Activated CD8-positive, alpha-beta T cell treated with anti-CD3 and anti-CD28 coated beads for 36 hours (primary cell): ENCODE results near the gene RECQL5. TPM values are rescaled to one million over a fixed set of nuclear protein-coding genes. Genes with fewer than 3 reads are reported as not detected.

Experiments used
- ATAC-seq: fragments of 200-7000 bp; cut with Tn5 transposase; one replicate; pipeline ENCODE4 v1.10.0; 2021; ENCODE audit warnings: mild to moderate bottlenecking, moderate library complexity
- CTCF ChIA-PET: fragments of 350-600 bp; sonication (Branson Sonifier 250); formaldehyde crosslinking; loops from one replicate; lab custom pipeline; 2021; ENCODE audit warnings: antibody characterized with exemption; lab: Charles Lee
- POLR2A ChIA-PET: fragments of 350-600 bp; sonication (Branson Sonifier 250); formaldehyde crosslinking; loops from one replicate; lab custom pipeline; 2021; ENCODE audit warnings: antibody characterized with exemption; lab: Charles Lee
- DNase-seq: peaks from one replicate; pipeline ENCODE4 v3.0.0-alpha.2; 2020
- H3K27ac Mint-ChIP-seq: one replicate; pipeline ENCODE4 v1.8.0; 2021; ENCODE audit warnings: mild to moderate bottlenecking, mixed read lengths
- H3K27me3 Mint-ChIP-seq: one replicate; pipeline ENCODE4 v1.8.0; 2021; ENCODE audit warnings: mixed read lengths
- H3K36me3 Mint-ChIP-seq: one replicate; pipeline ENCODE4 v1.8.0; 2021; ENCODE audit warnings: low read depth, mixed read lengths
- H3K4me1 Mint-ChIP-seq: one replicate; pipeline ENCODE4 v1.8.0; 2021; ENCODE audit warnings: low read depth, mixed read lengths
- H3K4me3 Mint-ChIP-seq: one replicate; pipeline ENCODE4 v1.8.0; 2021; ENCODE audit warnings: mild to moderate bottlenecking, moderate library complexity, mixed read lengths
- H3K9me3 Mint-ChIP-seq: one replicate; pipeline ENCODE4 v1.8.0; 2021; ENCODE audit warnings: mixed read lengths
- intact Hi-C: fragments of 100-400 bp; cut with micrococcal nuclease; formaldehyde crosslinking; loops from one replicate; pipeline ENCODE4 v1.10.0; 2022
- total RNA-seq, 2 experiments: library from RNA; stranded (reverse); gene quantifications; one replicate each; pipeline ENCODE4 v1.2.3, GENCODE V29; 2021
- TF ChIP-seq, protein P1 (sequence below): fragments of 200-600 bp; IDR thresholded peaks from one replicate; pipeline ENCODE4 v1.8.0; 2022; ENCODE audit warnings: antibody characterized with exemption, mild to moderate bottlenecking

The RECQL5 gene
- total RNA-seq, 2 experiments from 2014 or later: 33.3 to 34.2 TPM

DNA sequence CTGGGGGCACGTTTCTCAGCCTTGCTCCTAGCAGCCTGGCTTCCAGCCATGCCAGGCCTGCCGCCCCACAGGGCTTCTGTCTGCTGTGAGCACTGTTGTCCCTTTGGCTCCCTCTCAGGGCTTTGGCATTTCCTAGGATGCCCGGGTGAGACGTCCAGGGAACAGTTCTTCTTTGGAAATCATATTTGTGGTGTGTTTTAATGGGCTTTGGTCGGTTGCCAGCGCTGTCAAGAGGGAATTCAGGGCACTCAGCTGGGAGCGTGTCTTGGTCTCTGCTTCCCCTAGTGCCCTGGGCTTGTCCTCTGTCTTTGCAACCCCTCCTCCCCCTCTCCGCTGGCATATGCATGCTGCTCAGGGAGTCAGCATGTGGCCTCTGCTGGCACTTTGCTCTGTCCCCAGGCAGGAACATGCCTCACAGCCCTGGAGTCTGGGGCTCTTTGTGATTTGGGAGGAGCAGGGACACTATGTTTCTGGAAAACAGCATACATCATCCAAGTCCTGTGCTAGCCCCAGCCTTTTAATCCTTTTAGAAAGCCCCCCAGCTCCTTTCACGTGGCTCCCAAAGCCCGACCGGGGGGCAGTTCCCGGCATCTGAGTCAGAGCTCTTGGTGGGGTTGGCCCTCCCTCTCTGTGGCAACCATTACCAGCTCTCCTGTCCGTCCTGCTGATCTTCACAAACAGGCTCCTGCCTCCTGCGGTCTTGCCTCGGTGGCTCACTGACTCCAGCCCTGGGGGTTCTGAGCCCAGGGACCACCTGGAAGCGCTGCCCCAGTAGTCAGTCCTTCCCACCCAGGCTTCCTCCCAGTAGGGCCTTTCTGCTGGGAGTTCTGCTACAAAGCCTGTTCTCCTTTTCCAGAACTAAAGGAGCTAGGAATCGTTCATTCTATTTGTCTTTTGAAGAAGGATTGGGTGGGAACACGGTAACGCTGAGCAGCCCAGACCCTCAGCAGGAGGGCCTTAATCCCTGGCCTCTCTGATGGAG is 26.8 kb upstream of the RECQL5 start:
- Mint-ChIP-seq H3K4me1 (peaks cover 34% of the 10 kb centered on the region), H3K4me3 (no peak overlapping the region), H3K9me3 (no peaks in the 10 kb centered on the region), H3K36me3 (peaks cover 36% of the 10 kb centered on the region), H3K27me3 (no peaks in the 10 kb centered on the region), H3K27ac (no peak overlapping the region)
- DNase-seq (no peak), ATAC-seq (no peak)
- ChIA-PET CTCF (interaction anchor here (0.8 to 25.7 kb wide), 3 partner anchors 11 to 54 kb away, joined by 3 to 347 read pairs (median 3); no protein-coding TSS in a partner anchor), POLR2A (no interaction called here)
- intact Hi-C loops: no loop called here
- TF ChIP-seq, protein P1, sequence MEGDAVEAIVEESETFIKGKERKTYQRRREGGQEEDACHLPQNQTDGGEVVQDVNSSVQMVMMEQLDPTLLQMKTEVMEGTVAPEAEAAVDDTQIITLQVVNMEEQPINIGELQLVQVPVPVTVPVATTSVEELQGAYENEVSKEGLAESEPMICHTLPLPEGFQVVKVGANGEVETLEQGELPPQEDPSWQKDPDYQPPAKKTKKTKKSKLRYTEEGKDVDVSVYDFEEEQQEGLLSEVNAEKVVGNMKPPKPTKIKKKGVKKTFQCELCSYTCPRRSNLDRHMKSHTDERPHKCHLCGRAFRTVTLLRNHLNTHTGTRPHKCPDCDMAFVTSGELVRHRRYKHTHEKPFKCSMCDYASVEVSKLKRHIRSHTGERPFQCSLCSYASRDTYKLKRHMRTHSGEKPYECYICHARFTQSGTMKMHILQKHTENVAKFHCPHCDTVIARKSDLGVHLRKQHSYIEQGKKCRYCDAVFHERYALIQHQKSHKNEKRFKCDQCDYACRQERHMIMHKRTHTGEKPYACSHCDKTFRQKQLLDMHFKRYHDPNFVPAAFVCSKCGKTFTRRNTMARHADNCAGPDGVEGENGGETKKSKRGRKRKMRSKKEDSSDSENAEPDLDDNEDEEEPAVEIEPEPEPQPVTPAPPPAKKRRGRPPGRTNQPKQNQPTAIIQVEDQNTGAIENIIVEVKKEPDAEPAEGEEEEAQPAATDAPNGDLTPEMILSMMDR: no peak

DNA sequence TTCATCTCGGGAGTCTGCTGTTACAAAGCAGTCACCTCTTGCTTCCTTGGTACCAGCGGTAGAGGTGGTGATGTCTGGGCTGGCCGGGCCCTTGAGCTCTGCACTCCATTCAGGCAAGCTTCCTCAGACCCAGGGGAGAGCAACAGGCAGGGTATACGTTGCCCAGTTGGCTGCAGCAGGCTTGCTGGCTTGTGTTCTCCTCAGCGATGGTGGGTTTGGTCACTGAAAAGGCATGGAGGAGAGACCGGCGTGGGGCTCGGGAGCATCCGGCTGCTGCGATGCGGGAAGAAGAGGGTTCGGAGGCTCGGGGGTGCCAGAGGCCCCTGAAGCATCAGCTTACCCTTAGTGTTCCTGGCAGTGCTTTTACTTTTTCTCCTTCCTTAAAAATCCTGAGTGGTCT is 26.0 kb upstream of the RECQL5 start:
- Mint-ChIP-seq H3K9me3 (no peaks in the 10 kb centered on the region), H3K27ac (no peak overlapping the region), H3K4me1 (peaks cover 42% of the 10 kb centered on the region), H3K4me3 (no peak overlapping the region), H3K36me3 (peaks cover 41% of the 10 kb centered on the region), H3K27me3 (no peaks in the 10 kb centered on the region)
- no peak for ATAC-seq
- TF ChIP-seq, protein P1: no peak
- CTCF ChIA-PET: interaction anchor here (0.8 to 25.7 kb wide), 2 partner anchors 41 to 55 kb away, joined by 3 to 347 read pairs; no protein-coding TSS in a partner anchor
- POLR2A ChIA-PET: interaction anchor here (1.6 kb wide), 1 partner anchor 11 kb away, joined by 5 read pairs; no protein-coding TSS in a partner anchor
- DNase-seq: no peak
- intact Hi-C loops: no loop called here

DNA sequence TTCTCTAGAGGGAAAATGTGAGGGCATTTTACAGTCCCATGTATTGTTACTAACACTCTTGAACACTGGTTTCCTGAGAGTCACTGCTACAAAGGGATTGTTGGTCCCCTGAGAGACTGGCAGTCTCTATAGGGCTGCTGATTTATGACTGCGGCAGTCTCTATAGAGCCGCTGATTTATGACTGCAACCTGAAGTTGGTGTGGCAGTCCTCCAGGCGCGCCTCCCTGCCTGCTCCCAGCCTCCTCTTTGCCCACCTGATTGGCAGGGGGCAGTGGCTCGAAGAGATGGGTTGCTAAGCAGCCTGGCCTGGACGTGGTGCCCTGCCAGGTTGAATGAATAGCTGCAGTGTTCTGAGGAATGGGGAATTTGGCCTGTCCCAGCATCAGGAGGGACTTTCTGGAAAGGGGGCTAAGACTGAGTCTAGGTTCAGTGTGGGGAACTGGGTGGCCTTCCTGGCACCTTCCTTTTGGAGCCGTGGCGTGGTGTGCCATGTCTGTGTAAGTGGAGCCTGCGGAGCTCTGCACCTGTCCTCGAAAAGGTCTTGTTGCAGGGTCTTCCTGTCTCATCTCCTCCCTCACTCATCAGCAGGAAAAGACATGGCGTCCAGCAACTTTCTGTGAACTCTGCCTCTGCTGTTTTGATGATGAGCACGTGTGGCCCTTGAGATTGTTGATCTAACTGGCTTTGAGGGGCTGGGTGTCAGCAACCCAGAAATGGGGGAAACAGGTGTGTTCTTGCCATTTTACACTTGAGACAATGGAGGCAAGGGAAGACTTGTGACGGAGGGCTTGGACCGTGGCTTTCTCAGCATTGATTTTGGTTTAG is 25.1 kb upstream of the RECQL5 start:
- ChIA-PET POLR2A (interaction anchor here (0.6 to 1.6 kb wide), 3 partner anchors 10 to 469 kb away, joined by 3 to 5 read pairs (median 4); no protein-coding TSS in a partner anchor), CTCF (interaction anchor here (1.6 to 25.7 kb wide), 3 partner anchors 56 to 62 kb away, joined by 6 to 347 read pairs (median 7); partner anchors contain the start of gene SMIM5)
- H3K4me1 Mint-ChIP-seq: peaks cover 49% of the 10 kb centered on the region
- ATAC-seq (peak; percentile 15), DNase-seq (no peak)
- intact Hi-C loops: no loop called here
- H3K9me3 Mint-ChIP-seq: no peaks in the 10 kb centered on the region
- TF ChIP-seq, protein P1: no peak
- peaks cover 48% of the 10 kb centered on the region for H3K36me3 Mint-ChIP-seq
- no peak overlapping the region for H3K4me3 Mint-ChIP-seq
- H3K27me3 Mint-ChIP-seq: no peaks in the 10 kb centered on the region
- H3K27ac Mint-ChIP-seq: peak overlapping the region; percentile 80

DNA sequence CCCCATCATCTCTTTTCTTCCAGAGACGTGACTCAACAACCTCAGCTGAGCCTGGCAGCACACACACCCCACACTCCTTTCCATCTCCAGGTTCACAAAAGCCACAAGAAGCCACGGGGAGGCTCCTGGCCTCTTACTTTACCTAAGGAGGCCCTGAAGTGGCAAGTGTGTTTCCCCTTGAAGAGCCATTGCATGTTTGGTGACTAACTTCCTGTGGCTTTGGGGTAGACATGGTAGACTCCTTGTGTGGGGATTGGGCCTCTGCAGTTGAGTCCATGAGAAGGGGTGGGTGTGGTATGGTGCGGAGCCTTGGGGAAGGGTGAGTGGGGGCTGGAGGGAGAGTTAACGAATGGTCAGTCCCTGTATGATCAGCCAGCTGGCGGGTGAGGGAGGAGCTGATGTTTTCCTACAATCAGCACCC is 24.4 kb upstream of the RECQL5 start:
- peak overlapping the region; percentile 80 for H3K27ac Mint-ChIP-seq
- TF ChIP-seq, protein P1: no peak
- intact Hi-C loops: no loop called here

More for the DNA sequence above, 24.4 kb upstream of the RECQL5 start:
- H3K27me3 Mint-ChIP-seq: no peaks in the 10 kb centered on the region
- ATAC-seq (peak; percentile 70), DNase-seq (peak; percentile 84)
- POLR2A ChIA-PET: interaction anchor here (1.5 to 1.6 kb wide), 2 partner anchors 9 to 24 kb away, joined by 4 to 5 read pairs; no protein-coding TSS in a partner anchor
- CTCF ChIA-PET: interaction anchor here (1.6 to 25.7 kb wide), 5 partner anchors 19 to 92 kb away, joined by 6 to 347 read pairs (median 7); partner anchors contain the start of gene SMIM5
- no peak overlapping the region for H3K4me3 Mint-ChIP-seq
- H3K9me3 Mint-ChIP-seq: no peaks in the 10 kb centered on the region
- peaks cover 48% of the 10 kb centered on the region for H3K36me3 Mint-ChIP-seq
- peaks cover 51% of the 10 kb centered on the region for H3K4me1 Mint-ChIP-seq
